HG03280 (cell line): ENCODE results near the gene ADAMTS17.

ENCODE experiments used
- ATAC-seq: cut with Tn5 transposase; IDR thresholded peaks from one replicate; pipeline ENCODE4 v1.9.1; 2021; ENCODE audit warnings: mild to moderate bottlenecking, moderate library complexity; ENCODE audit not compliant: unreplicated experiment

ADAMTS17 gene

DNA sequence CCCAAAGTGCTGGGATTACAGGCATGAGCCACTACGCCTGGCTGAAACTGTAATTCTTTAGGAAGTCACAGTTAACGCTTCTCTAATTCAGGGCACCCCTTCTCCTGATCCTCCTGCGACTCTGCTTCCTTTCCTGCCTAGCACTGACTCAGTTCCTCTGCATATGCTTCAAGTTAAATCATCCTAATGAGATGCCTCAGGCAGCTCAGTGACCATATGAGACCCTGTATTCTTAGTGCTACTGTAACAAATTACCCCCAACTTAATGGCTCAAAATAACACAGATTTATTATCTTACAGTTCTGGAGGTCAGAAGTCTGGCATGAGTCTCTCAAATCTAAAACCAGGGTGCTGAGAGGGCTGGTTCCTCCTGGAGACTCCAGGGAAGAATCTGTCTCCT lies 336.8 kb downstream of the ADAMTS17 start:
- no peak for ATAC-seq

DNA sequence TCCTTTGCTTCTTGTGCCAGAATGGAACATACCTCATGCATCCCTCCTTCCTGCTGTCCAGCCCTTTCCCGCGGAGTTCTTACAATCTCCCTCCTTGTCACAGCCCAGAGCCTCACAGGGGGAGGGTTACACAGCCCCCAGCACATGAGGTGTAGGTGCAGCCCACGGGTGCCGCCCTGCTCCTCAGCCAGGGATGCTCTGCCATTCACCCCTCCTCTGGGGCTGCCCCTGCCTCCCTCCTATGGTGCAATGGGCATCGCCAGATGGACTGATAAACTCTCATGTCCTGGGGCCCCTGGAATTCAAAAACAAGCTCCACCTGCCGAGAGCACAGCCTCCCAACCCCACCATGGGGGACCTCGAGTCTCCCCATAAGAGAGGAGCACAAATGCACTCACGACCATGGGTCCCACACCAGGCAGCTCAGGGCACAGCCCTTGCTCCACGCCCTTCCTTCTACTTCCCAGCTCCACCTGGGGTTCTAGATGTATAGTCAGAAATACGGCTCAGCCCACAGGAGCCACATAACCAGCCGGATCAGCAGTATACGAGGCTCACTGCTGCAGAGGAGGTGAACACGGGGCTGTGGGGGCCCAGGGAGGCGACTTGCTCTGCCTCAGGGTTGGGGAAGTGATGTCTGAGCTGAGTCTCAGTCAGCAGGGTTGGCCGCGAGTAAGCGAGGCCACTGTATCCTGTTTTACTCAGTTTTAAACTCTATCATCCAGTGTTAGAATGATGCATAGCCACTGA lies 338.8 kb downstream of the ADAMTS17 start:
- ATAC-seq = no peak

DNA sequence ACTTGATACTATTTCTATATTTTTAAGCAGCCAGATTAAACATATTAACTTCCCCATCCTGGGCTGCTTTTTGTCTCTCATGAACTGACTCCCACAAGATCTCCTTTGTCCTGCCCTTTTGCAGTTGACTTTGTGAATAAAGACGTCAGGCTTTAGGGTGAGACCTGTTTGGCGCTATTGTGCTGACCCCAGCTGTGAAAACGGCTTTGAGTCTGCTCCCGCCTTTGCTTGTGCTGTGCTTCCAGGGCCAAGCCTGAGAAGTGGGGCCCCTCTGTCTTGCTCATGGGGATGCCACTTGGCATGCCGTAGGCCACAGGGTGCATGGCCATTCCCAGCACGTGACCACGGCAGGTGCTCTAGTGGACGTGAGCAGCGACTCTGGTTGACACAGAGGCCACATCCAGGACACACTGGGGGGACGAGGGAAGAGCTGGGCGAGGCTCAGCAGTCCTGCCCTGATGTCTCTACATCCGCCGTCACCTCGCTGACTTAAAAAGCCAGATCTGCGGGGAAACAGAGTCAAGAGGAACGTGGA lies 339.6 kb downstream of the ADAMTS17 start:
- no peak for ATAC-seq

DNA sequence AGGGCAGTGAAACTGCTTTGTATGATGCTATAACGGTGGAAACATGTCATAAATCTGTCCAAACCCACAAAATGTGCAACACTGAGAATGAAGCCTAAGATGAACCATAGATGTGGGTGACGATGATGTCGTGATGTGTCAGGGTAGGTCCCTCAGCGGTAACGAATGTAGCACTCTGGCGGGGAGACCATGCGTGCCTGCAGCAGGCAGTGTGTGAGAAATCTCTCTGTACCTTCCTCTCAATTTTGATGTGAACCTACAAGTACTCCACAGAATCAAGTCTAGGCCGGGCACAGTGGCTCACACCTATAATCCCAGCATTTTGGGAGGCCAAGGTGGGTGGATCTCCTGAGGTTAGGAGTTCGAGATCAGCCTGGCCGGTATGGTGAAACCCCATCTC lies 340.4 kb downstream of the ADAMTS17 start:
- ATAC-seq = no peak

DNA sequence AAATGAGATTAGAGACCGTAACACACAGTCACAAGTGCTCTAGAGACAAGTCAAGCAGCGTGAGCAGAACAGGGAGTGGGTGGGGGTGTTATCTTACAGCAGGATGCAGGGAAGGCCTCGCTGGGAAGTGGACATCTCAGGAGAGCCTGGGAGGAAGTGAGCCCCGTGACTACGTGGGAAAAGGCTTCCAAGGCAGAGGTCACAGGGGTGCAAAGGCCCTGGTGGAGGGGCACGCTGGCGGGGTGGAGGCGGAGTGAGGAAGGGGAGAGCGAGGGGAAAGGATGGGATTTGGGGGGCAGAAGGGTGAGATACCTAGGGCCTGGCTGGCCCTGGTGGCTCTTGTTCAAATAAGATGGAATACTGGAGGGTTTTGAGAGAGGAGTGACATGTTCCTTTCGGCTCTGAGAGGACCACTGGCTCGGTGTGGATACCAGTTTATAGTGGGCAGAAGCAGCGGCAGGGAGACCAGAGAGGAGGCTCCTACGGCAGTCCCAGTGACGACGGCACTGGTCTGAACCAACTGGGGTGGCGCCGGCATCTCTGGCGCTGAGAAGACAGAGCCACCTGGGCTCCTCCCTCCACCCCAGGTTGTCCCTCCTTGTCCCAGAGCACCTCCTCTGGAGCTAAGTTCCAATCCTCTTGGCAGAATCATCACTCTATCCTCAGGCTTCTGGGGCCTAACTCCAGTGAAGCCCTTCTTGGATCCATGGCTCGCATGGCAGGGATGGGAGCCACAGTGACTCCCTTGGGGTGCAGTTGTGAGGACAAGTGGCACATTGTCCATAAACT lies 342.3 kb downstream of the ADAMTS17 start:
- no peak for ATAC-seq

DNA sequence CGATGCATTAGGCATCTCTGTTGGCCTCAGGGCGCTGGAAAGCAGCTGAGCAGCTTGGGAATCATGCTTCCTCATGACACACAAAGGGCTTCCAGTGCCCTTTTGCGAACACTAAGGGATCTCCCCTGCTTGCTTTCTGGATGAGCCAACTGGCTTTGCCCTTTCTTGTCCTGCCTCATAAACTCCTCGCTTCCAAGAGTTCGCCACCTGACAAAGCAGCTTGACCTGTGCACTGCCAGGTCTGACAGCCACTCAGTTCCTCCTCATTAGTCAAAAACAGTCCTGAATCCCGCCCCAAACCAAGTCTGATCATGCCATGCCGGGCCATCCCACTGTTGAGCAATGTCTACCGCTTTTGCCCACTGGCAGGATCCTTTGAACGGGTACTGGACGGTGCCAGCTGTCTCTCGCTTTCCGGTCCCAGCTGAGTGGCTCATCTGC lies 343.1 kb downstream of the ADAMTS17 start:
- no peak for ATAC-seq

DNA sequence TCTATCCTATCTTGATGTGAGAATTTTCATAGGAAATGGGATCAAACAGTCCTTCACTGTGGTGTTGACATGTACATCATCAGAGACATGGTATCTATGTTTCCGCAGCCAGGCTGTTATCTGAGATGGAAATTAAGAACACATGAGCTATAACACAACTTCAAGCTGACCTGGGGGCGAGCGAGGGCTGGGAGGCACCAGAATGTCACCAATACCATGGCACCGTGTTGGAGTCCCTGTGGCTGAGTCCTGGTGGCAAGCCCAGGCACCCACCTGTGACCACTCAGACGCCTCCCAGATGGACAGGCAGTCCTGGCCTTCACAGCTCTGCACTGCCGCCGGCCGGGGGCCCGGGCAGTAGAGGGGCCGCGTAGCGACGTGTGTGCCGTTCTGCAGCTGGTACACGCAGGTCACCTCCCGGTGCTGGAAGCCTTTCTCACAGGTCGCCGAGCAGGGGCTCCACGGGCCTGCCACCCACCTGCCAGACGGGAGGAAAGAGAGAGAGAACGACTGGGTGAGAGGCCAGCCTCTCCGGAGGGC lies 344.6 kb downstream of the ADAMTS17 start:
- no peak for ATAC-seq

DNA sequence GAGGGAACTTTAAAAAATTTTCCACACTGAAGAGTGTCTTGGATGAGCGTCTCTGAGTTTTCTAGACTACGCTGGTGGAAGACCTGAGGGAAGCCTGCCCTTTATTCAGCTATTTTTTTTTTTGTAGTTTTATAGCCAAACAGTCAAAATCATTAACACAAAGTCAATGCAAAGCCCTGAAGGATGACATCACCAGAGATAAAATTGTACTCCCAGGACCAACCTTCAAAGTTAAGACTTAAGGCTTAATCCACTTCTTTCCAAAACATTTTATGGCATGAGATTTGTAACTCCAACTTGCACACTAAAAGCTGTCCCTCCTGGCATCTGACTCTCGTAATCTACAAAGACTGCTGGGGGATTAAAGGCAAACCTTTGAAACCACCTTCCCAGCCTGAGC lies 345.1 kb downstream of the ADAMTS17 start:
- no peak for ATAC-seq

DNA sequence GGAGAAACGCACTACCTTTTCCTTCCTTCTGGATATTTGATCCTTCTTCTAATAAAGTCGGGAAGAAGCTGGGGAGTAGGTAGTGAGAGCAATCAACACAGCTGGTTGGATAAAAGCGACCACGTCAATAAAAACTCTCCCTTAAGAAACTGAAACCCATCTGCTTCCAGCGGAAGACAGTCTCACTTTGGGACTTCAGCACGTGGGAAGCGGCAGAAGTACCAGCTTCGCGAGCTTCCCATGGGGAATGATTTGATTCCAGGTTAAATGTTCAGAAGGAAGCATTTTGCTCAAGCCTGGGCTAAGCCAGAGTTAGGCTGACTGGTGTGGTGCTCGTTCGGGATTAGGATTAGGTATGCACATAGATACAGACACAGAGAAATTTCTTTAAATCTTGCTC lies 346.2 kb downstream of the ADAMTS17 start:
- no peak for ATAC-seq

DNA sequence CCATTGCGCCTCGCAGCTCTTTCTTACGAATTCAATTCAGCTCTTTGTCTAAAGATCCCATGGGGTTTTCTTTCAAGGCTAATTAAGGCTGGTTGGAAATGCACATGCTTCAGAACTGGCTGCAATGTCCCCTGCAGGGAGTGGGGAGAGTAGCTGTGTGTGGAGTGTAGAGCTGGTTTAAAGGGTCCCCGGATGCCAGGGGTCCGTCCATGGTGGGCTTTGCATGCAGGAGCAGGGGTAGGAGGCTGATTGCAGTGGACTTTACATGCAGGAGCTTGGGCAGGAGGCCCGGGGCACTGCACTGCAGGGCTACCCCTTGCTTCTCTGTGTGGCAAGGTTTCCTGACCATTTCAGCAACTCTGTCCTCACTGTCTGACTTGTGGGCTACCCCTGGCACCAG lies 346.9 kb downstream of the ADAMTS17 start:
- no peak for ATAC-seq

DNA sequence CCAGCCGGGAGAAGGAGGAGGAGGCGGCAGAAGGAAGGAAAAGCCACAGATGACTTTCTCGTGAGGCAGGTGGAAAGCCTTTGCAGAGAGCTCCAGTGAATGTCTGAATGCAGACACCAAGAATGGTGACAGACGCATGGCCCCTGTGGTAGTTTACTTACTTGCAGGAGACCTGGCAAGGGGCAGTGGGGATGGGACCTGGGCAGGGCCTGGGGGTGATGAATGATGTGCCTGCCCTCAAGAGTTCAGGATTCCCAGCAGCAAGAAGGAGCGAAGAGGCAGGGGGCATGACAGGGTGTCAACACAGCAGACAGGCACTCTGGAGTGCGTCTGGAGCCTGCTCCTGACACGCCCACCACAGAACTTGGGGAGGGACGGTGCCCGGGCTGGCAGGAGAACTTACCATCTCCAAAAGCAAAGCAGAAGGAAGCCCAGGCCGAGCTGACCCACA lies 348.1 kb downstream of the ADAMTS17 start:
- no peak for ATAC-seq

DNA sequence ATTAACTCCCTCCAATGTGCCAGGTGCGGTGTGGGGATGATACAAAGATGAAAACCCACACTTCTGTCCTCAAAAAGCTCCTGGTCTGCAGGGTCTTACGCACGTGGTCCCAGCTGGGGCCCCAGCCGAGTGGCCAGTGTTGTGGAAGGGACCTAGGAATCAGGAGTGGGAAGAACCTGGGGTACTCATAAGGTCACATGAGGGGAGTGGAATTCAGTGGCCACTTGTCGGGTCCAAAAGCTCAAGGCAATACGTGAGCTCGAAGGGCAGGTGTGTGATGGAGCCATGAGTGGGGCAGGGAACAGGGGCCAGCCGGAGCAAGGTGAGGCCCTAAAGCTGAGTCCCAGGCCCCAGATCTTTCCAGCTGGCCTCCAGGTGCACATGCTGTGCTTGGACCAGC lies 348.5 kb downstream of the ADAMTS17 start:
- no peak for ATAC-seq

DNA sequence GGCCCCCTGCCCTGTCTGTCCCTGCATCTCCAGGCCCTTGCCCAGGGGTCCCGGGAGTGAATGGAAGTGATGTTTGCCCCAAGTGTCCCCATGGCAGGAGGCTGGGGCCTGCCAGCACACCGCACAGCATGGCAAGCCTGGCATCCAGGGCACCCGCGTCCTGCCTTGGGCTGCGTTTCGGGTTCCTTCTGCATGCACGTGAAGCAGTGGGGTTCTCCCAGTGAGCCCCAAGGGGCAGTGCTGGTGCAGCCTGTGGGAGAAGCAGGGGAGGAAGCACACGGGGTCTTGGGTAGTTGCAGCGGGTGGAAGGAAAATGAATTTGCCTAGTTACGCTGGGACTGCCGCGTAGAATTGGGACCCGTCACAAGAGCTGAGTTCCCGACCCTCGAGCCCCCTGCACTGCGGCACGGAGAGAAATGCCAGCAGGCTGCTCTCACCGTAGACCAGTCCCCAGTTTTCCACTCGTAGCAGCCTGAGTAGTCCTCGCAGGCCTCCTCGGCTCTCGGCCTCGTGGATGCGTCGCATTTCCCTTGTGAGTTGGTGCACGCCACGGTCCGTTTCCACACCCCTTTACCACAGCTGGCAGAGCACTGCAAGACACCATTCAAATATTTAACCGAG lies 349.1 kb downstream of the ADAMTS17 start:
- ATAC-seq = no peak

DNA sequence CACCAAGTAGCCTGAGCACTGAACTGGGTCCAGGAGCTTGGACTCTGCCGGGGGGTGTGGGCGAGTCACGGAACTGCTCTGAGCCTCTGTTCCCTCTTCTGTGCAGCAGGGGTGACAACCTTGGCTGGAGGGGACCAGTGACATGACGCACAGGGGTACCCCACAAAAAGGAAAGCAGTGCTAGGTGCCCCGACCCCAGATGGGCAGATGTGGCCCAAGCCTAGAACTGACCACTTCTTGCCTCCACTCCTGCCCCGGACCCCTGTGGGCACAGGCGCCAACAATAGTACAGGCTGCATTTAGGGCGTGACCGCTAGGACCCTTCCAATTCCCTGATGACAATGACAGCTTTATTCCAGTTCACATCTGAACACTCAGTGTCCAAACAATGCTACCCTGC lies 352.7 kb downstream of the ADAMTS17 start:
- ATAC-seq = no peak

DNA sequence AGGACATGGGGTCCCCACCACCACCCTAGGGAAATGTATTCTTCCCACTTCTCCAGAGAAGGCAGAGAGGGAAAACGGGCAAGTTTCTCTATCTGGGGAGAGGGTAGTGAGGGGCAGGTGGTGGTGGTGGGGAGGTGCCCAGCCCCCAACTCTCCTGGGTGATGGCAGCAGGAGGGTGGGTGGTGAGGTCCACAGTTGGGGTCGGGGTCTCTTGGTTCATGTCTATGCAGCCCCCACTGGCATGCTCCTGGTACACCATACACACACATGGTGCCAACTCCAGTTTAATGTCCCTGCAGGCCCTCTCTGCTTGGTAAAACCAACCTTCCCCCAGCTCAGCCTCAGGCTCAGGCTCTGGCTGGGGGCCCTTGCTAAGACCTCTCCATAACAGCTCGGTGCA lies 354.1 kb downstream of the ADAMTS17 start:
- no peak for ATAC-seq

DNA sequence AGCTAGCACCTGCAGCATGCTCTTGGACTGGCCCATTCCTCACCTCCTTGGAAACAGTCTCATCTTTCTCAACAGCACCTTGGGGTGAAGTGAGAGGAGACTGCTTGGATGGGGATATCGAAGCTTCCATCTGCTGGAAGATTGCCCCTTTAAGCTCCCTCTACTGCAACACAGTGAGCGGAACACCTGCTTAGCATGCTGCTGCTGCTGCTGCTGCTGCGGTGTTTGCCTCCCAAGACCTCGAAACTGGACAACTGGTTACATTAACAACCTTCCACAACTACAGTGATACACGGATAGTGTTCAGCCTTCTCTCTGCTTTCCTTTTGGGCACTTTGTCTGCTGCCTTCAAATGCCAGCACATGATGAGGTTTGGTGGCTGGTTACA lies 354.7 kb downstream of the ADAMTS17 start:
- ATAC-seq = no peak

DNA sequence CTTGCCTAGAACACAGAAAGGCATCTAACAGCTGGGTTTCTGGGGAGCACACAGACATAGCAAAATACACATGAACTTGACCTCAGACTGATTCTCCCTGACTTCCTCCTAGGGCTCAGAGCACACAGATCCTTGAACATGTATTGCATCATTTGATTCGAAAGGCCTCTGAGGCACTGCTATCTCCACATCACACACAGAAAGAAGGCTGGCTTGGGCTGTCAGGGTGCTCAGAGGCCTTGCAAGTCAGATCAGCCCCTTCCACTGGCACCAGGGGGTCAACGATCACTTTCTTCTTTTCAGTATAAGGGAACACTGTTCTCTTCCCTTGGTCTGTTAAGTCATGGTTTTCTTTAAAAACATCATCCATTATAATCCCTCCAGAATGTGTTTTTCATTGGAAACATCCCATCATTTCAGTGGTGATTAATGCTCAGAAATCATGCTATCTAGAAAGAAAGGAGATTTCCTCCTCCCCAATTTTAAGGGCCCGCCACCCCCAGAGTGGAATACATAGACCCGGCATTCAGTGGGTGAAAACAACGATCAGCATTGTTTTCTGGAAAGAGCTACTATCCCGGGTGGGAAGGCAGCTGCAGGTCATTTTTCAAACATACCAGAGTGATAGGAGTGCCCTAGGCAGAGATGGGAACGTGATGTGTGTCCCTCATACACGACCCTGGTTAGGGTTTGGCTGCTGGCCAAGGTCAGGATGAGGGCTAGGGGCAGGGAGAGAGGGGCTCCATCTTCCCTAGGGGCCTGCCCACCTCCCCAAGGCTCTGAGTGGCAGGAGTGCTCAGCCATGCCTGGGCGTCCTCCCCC lies 355.3 kb downstream of the ADAMTS17 start:
- ATAC-seq = no peak

DNA sequence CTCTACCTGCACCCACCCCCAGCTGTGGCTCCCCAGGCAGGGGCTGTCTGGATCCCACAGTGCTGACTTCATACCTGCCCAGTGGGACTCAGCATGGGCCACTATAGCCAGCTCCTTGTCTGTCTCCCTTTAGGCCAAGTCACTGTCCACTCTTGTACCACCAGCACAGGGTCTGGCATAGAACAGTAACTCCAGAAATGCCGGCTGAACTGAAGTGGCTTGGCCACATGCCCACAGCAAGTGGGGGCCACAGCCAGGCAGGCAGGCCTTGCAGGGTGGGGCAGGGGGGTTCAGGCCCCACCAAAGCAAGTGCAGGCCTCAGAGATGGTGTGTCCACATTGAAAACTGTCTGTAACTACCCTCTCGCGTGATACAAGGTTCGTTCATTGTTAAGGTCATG lies 355.9 kb downstream of the ADAMTS17 start:
- no peak for ATAC-seq

DNA sequence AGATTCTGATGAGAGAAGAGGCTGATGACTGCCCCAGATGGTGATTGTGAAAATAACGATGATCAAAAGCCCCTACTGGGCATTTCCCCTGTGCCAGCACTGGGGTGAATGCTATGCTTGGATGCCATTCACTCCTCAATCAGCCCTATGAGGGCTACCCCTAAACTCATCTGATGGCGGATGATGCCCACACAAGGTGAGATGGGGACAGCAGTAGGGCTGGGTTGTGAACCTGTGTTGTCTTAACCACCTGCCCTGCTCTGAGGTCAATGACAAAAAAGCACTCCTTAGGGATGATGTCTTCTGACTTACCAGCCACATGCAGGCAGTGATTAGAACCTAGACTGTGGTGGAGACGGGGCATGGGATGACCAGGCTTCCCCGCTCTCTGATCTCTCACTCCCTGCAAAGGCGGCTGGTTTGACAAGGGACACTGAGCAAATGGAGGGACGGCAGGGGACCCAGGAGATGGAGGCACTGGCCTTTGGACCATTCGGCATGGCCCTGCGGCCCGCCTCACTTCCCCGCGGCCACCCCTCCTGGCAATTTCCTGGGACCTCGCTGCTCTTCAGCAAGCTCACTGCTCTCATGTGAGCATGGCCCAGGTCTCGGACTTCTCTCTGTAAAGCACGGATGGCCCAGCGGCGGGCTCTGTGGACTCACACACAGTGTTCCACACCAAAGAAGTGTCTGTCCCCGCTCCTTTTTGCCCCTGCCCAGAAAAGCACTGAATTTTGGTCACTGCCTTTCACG lies 357.1 kb downstream of the ADAMTS17 start:
- ATAC-seq = no peak

DNA sequence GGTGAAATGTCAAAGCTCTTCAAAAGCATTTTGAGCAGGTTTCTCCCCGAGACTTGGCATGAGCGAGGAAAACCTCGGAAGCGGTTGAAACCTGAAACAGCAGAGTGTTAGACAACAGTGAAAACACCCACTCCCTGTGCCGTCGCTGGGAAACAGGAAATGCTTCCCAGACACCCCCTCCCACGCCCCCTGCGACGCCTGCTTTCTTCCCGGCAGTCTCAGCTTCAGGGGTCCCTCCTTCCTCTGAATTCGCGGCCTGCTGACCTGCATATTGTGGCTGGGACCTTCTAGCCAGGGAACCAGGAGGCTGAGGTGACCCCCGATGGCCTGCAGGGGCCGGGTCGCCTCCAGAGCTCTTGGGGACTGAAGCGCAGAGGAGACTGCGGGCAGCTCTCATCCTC lies 357.9 kb downstream of the ADAMTS17 start:
- ATAC-seq = no peak
